HepG2 (cell line): ENCODE measurements around the gene NFKBIA. TPM values are rescaled to one million over a fixed set of nuclear protein-coding genes. Genes with fewer than 3 reads are reported as not detected.
A peak's percentile ranks its signal among the peaks of the same experiment; 100 is the strongest.

Source experiments
- ATF5 ChIP-seq: sonication (generic); formaldehyde crosslinking; IDR thresholded peaks from 2 replicates; pipeline ENCODE4 v1.4.0; 2020; ENCODE audit warnings: mild to moderate bottlenecking, low read depth, missing genetic modification reagents
- GPN1 ChIP-seq: sonication (generic); formaldehyde crosslinking; IDR thresholded peaks from 2 replicates; pipeline ENCODE4 v1.5.1; 2020; ENCODE audit warnings: missing genetic modification reagents, borderline replicate concordance
- GTF2F1 ChIP-seq: fragments of 150-350 bp; IDR thresholded peaks from 2 replicates; pipeline ENCODE4 v1.6.1; 2014; ENCODE audit warnings: low read length
- HDAC6 ChIP-seq: fragments of 200-600 bp; sonication (generic); IDR thresholded peaks from 2 replicates; pipeline ENCODE4 v1.7.0; 2017; ENCODE audit warnings: mild to moderate bottlenecking, antibody characterized with exemption, low read length, low read depth
- HNRNPL ChIP-seq: fragments of 200-400 bp; formaldehyde crosslinking; IDR thresholded peaks from 2 replicates; pipeline ENCODE4 v1.6.1; 2017; ENCODE audit warnings: mild to moderate bottlenecking, low read depth, low read length
- KDM3A ChIP-seq: IDR thresholded peaks from 2 replicates; pipeline ENCODE4 v1.6.1; 2018; ENCODE audit warnings: low read depth, missing compliant biosample characterization
- KLF16 ChIP-seq, 2 experiments: sonication (generic) in 1 of 2; formaldehyde crosslinking in 1 of 2; IDR thresholded peaks; 2 replicates each; pipeline versions ENCODE4 v1.6.1 to v1.8.0; 2016 to 2023; ENCODE audit warnings: missing genetic modification reagents in 2 of 2, missing compliant biosample characterization in 1 of 2
- MAZ ChIP-seq, 2 experiments: sonication (generic) in 1 of 2; formaldehyde crosslinking in 1 of 2; IDR thresholded peaks; 2 replicates each; pipeline versions ENCODE4 v1.5.0 to v1.6.1; 2012 to 2020; ENCODE audit warnings: low read depth in 2 of 2, mild to moderate bottlenecking in 2 of 2, borderline replicate concordance in 1 of 2, improper control_type of control experiment in 1 of 2, low read length in 1 of 2, missing genetic modification reagents in 1 of 2, moderate library complexity in 1 of 2
- RBM22 ChIP-seq: fragments of 200-400 bp; formaldehyde crosslinking; optimal IDR thresholded peaks from 2 replicates; pipeline ENCODE3; 2017; ENCODE audit warnings: mild to moderate bottlenecking, low read length, moderate library complexity
- SSRP1 ChIP-seq: IDR thresholded peaks from 2 replicates; pipeline ENCODE4 v1.6.1; 2016; ENCODE audit warnings: control low read depth
- TCF7 ChIP-seq: sonication (generic); IDR thresholded peaks from 2 replicates; pipeline ENCODE4 v1.6.1; 2016; ENCODE audit warnings: antibody characterized with exemption, low read depth
- ZNF280D ChIP-seq: sonication (generic); formaldehyde crosslinking; IDR thresholded peaks from 2 replicates; pipeline ENCODE4 v1.5.1; 2020; ENCODE audit warnings: mild to moderate bottlenecking, missing genetic modification reagents
- ZNF329 ChIP-seq: sonication (generic); formaldehyde crosslinking; IDR thresholded peaks from 2 replicates; pipeline ENCODE4 v1.9.0; 2021; ENCODE audit warnings: low read depth, mild to moderate bottlenecking, missing genetic modification reagents
- ZNF333 ChIP-seq: sonication (generic); formaldehyde crosslinking; IDR thresholded peaks from 2 replicates; pipeline ENCODE4 v1.4.0; 2020; ENCODE audit warnings: mild to moderate bottlenecking, missing genetic modification reagents, borderline replicate concordance
- ZNF777 ChIP-seq: sonication (generic); formaldehyde crosslinking; IDR thresholded peaks from 2 replicates; pipeline ENCODE4 v1.4.0; 2020; ENCODE audit warnings: missing genetic modification reagents
- polyA plus RNA-seq, 8 experiments: library from polyadenylated mRNA; depleted of rRNA in 3 of 8; stranded (reverse) in 7 of 8; unstranded in 1 of 8; fragments of >200 nt; fragmentation: Illumina TruSeq in 4 of 8; extraction: Trizol in 4 of 8; gene quantifications; 2 replicates each; pipeline versions ENCODE4 v1.2.1 to v1.2.3, GENCODE V29; 2011 to 2016; ENCODE audit warnings: low read depth in 4 of 8, missing spikeins in 1 of 8, mixed read lengths in 1 of 8; ENCODE audit not compliant: insufficient read depth in 1 of 8
- total RNA-seq, 5 experiments: library from RNA; depleted of rRNA; stranded (reverse); fragments of >200 nt; fragmentation: Illumina TruSeq; extraction: Trizol; gene quantifications; 2 replicates each; pipeline ENCODE4 v1.2.3, GENCODE V29; 2016; ENCODE audit warnings: low read depth in 1 of 5
- TF ChIP-seq, protein P1 (sequence below): sonication (generic); formaldehyde crosslinking; IDR thresholded peaks from 2 replicates; pipeline ENCODE4 v1.5.0; 2020; ENCODE audit warnings: missing genetic modification reagents
- TF ChIP-seq, protein P2 (sequence below): fragments of 450-650 bp; IDR thresholded peaks from 2 replicates; pipeline ENCODE4 v1.6.1; 2017
- TF ChIP-seq, protein P3 (sequence below): sonication (generic); formaldehyde crosslinking; IDR thresholded peaks from 2 replicates; pipeline ENCODE4 v1.8.1; 2023; ENCODE audit warnings: mild to moderate bottlenecking, missing genetic modification reagents
- TF ChIP-seq, protein P4 (sequence below): sonication (generic); formaldehyde crosslinking; IDR thresholded peaks from 2 replicates; pipeline ENCODE4 v1.4.0; 2020; ENCODE audit warnings: missing genetic modification reagents, mild to moderate bottlenecking, borderline replicate concordance

Gene NFKBIA
- total and polyA plus RNA-seq, 2 of the 13 experiments (the other 11 are each of a cell fraction or from before 2014, with no cell fraction given): 197 to 319 TPM

GRCh38 chr14:35355981-35356841 is 48.3 kb downstream of the NFKBIA start (continued):
- TF ChIP-seq, protein P1, sequence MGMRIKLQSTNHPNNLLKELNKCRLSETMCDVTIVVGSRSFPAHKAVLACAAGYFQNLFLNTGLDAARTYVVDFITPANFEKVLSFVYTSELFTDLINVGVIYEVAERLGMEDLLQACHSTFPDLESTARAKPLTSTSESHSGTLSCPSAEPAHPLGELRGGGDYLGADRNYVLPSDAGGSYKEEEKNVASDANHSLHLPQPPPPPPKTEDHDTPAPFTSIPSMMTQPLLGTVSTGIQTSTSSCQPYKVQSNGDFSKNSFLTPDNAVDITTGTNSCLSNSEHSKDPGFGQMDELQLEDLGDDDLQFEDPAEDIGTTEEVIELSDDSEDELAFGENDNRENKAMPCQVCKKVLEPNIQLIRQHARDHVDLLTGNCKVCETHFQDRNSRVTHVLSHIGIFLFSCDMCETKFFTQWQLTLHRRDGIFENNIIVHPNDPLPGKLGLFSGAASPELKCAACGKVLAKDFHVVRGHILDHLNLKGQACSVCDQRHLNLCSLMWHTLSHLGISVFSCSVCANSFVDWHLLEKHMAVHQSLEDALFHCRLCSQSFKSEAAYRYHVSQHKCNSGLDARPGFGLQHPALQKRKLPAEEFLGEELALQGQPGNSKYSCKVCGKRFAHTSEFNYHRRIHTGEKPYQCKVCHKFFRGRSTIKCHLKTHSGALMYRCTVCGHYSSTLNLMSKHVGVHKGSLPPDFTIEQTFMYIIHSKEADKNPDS (CRISPR knock-in tag): 0 out of 2 replicates have a peak, but pooled peaks have one; percentile 70
- TF ChIP-seq SSRP1 (CRISPR knock-in tag) (no peak), TCF7 (peak; percentile 57), RBM22 (no peak), HDAC6 (no peak; the same call in 1 of the 2 replicates), ATF5 (CRISPR knock-in tag) (no peak), GTF2F1 (no peak), KDM3A (CRISPR knock-in tag) (no peak), MAZ (IDR thresholded peaks at IDR 0.05; ENCODE audit: borderline replicate concordance, low read depth, low read length) (peak; percentile 25; the same call in 1 of the 2 replicates), MAZ (CRISPR knock-in tag; IDR thresholded peaks at IDR 0.05; ENCODE audit: low read depth) (no peak), ZNF777 (CRISPR knock-in tag) (no peak), HNRNPL (no peak), GPN1 (CRISPR knock-in tag) (no peak), ZNF280D (no peak), KLF16 (CRISPR knock-in tag; IDR thresholded peaks at IDR 0.05) (peak in 1 of 2 experiments; percentile 61; a peak in 2 of 4 replicates), ZNF333 (CRISPR knock-in tag) (peak; percentile 61; the same call in 1 of the 2 replicates), ZNF329 (no peak; the same call in 1 of the 2 replicates)
- TF ChIP-seq, protein P2, sequence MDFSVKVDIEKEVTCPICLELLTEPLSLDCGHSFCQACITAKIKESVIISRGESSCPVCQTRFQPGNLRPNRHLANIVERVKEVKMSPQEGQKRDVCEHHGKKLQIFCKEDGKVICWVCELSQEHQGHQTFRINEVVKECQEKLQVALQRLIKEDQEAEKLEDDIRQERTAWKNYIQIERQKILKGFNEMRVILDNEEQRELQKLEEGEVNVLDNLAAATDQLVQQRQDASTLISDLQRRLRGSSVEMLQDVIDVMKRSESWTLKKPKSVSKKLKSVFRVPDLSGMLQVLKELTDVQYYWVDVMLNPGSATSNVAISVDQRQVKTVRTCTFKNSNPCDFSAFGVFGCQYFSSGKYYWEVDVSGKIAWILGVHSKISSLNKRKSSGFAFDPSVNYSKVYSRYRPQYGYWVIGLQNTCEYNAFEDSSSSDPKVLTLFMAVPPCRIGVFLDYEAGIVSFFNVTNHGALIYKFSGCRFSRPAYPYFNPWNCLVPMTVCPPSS: no peak
- TF ChIP-seq, protein P3, sequence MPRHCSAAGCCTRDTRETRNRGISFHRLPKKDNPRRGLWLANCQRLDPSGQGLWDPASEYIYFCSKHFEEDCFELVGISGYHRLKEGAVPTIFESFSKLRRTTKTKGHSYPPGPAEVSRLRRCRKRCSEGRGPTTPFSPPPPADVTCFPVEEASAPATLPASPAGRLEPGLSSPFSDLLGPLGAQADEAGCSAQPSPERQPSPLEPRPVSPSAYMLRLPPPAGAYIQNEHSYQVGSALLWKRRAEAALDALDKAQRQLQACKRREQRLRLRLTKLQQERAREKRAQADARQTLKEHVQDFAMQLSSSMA (CRISPR knock-in tag): no peak
- TF ChIP-seq, protein P4, sequence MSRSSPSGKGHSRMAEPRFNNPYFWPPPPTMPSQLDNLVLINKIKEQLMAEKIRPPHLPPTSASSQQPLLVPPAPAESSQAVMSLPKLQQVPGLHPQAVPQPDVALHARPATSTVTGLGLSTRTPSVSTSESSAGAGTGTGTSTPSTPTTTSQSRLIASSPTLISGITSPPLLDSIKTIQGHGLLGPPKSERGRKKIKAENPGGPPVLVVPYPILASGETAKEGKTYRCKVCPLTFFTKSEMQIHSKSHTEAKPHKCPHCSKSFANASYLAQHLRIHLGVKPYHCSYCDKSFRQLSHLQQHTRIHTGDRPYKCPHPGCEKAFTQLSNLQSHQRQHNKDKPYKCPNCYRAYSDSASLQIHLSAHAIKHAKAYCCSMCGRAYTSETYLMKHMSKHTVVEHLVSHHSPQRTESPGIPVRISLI (CRISPR knock-in tag): peak; percentile 53; the same call in 1 of the 2 replicates
